Psoas muscle (tissue), 8 donors: Measurements from ENCODE around the gene KNDC1. TPM values are rescaled to one million over a fixed set of nuclear protein-coding genes. Genes with fewer than 3 reads are reported as not detected.

Source experiments
- ATAC-seq, 4 donors: fragments of 200-7000 bp; cut with Tn5 transposase; one replicate each; pipeline ENCODE4 v1.9.1; 2020; ENCODE audit warnings: moderate library complexity in 3 of 4, mild to moderate bottlenecking in 2 of 4
- DNase-seq, 2 donors: peaks; one replicate each; pipeline ENCODE4 v3.0.0-alpha.2; 2020
- H3K27ac ChIP-seq: fragments of 200-600 bp; one replicate; pipeline ENCODE4 v1.8.0; 2022
- H3K27me3 ChIP-seq, 3 donors: fragments of 200-600 bp in 1 of 3; one replicate each; pipeline versions ENCODE4 v1.6.1 to v1.8.0; 2013 to 2022; ENCODE audit warnings: low read length in 2 of 3, mild to moderate bottlenecking in 2 of 3, moderate library complexity in 1 of 3; ENCODE audit not compliant: insufficient read depth in 3 of 3
- H3K36me3 ChIP-seq, 2 donors: fragments of 200-600 bp in 1 of 2; one replicate each; pipeline versions ENCODE4 v1.6.1 to v1.8.0; 2013 to 2022; ENCODE audit warnings: low read depth in 1 of 2, mild to moderate bottlenecking in 1 of 2, moderate library complexity in 1 of 2; ENCODE audit not compliant: insufficient read depth in 1 of 2
- H3K4me1 ChIP-seq: fragments of 200-600 bp; one replicate; pipeline ENCODE4 v1.8.0; 2022
- H3K4me3 ChIP-seq: fragments of 200-600 bp; one replicate; pipeline ENCODE4 v1.8.0; 2022; ENCODE audit warnings: mild to moderate bottlenecking
- H3K9me3 ChIP-seq: fragments of 200-600 bp; one replicate; pipeline ENCODE4 v1.8.0; 2022
- WGBS, 3 donors: extraction: QIAGEN DNeasy Blood & Tissue Kit; methylation state at CpG; one replicate each; pipeline versions ENCODE4 v1.1.6 to v1.1.7; 2013; 5-methylcytosine and 5-hydroxymethylcytosine counted together
- intact Hi-C, 2 donors: fragments of 100-400 bp; cut with DNase I; formaldehyde crosslinking; loops; one replicate each; pipeline versions ENCODE4 v1.11.0 to v1.14.2; 2022
- polyA plus RNA-seq, 3 donors: library from polyadenylated mRNA; stranded (reverse); fragments of 200-250 nt; gene quantifications; one replicate each; pipeline ENCODE4 v1.2.3, GENCODE V29; 2013
- total RNA-seq, 4 donors: library from RNA; stranded (reverse); fragmentation: NEBNext Ultra II Directional in 2 of 4; extraction: Animal tissue kit (Norgen Biotek cat#: 25700) in 2 of 4; gene quantifications; one replicate each; pipeline versions ENCODE4 v1.2.1 to v1.2.4, GENCODE V29; 2021 to 2023
- TF ChIP-seq, protein P1 (sequence below): fragments of 200-600 bp; IDR thresholded peaks from one replicate; pipeline ENCODE4 v1.8.0; 2022; ENCODE audit warnings: antibody characterized with exemption
- donor health status: healthy with polysubstance abuse.
- donor health status: DM: no; HTN: no; CAD: no; lungs with moderate emphysema.
- donor health status: Bipolar disorder and iron deficiency.
- donor health status: healthy.
- donor health status: DM: yes; HTN: yes; CAD: no.
- donor health status: DM: no; HTN: no; CAD: no.
- donor health status: DM: no; HTN: no; CAD: no.
- donor health status: DM: yes; HTN: yes; CAD: no.

Gene KNDC1
- total and polyA plus RNA-seq, 7 donors, result under 0.01 to 0.10 (median 0.01) TPM; not detected in 4

DNA sequence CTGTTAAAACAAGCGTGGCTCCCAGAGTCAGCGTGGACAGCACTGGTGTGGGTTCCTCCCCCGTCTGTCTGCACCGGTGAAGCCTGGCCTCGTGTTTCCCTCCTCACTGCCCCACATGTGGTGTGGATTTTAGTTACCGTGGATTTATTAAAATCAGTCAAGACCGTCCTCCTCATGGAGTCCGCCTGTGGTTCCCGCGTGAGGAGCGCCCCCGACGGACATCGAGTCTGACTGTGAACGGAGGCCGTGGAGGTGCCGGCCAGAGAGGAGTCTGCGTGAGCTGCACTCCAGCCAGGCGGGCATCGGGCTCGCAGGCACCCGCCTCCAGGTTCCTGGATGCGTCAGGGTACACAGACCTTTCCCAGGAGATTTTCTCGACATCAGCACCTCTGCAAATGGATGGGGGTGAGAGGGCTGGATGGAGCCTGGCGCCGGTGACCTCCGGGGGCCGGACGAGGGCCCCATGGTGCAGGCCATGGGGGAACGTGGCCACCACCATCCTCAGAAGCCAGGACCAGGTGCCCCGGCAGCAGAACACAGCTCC lies 43.7 kb downstream of the KNDC1 start:
- no peak for DNase-seq
- no peak for ATAC-seq
- H3K9me3 ChIP-seq, result no peaks in the 10 kb centered on the region
- no peak overlapping the region for H3K27ac ChIP-seq
- H3K36me3 ChIP-seq, result no peaks in the 10 kb centered on the region
- peaks cover 0 to 16% (median 10%) of the 10 kb centered on the region in 3 donors for H3K27me3 ChIP-seq
- TF ChIP-seq, protein P1, sequence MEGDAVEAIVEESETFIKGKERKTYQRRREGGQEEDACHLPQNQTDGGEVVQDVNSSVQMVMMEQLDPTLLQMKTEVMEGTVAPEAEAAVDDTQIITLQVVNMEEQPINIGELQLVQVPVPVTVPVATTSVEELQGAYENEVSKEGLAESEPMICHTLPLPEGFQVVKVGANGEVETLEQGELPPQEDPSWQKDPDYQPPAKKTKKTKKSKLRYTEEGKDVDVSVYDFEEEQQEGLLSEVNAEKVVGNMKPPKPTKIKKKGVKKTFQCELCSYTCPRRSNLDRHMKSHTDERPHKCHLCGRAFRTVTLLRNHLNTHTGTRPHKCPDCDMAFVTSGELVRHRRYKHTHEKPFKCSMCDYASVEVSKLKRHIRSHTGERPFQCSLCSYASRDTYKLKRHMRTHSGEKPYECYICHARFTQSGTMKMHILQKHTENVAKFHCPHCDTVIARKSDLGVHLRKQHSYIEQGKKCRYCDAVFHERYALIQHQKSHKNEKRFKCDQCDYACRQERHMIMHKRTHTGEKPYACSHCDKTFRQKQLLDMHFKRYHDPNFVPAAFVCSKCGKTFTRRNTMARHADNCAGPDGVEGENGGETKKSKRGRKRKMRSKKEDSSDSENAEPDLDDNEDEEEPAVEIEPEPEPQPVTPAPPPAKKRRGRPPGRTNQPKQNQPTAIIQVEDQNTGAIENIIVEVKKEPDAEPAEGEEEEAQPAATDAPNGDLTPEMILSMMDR, result no peak
- H3K4me3 ChIP-seq, result no peak overlapping the region
- intact Hi-C loops, result no loop called here
- no peaks in the 10 kb centered on the region for H3K4me1 ChIP-seq
- 75 to 81% (median 80%) methylated on average over 31 of the region's 31 CpGs for WGBS, 3 donors

DNA sequence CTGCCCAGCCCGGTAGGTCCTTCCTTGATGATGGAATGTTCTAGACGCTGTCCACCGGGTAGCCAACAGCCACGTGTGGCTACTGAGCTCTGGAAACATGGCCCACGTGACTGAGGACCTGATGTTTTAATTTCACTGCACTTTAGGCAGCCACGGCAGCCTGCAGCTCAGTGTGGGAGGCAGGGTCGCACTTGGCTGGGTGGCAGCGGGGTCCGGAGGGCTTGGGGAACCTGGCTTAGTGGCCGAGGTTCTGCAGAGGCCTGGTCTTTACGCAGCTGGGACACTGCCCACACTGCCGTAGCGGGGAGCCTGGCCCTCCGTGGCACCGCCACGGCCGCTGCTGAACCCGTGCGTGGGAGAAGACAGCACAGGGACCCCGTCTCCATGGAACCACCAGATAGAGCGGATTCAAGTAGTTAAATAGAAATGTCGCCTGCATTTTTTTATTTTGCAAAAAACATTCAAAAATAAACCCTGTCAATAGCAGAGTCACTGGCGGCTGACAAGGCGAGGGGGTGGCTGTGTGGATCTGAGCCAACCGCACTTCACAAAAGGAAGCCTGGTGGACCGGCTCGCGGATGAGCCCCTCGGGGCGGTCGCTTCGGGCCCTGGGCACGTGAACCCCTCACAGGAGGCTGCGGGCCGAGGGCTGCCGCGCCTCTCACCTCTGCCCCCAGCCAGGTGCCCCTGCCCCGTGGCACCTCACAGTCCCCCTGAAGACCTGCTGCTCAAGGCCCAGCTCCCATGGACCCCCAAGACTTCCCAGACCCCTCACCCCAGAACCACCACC lies 44.4 kb downstream of the KNDC1 start:
- intact Hi-C loops, result no loop called here
- Histone ChIP-seq H3K9me3 (no peaks in the 10 kb centered on the region), H3K27ac (no peak overlapping the region), H3K36me3 (no peaks in the 10 kb centered on the region), H3K4me1 (no peaks in the 10 kb centered on the region), H3K27me3 (peaks cover 0 to 10% (median 10%) of the 10 kb centered on the region in 3 donors), H3K4me3 (no peak overlapping the region)
- ATAC-seq (no peak), DNase-seq (no peak)
- TF ChIP-seq, protein P1, result no peak
- WGBS, 3 donors, result 88 to 91% (median 90%) methylated on average over 32 to 38 of the region's 38 CpGs

DNA sequence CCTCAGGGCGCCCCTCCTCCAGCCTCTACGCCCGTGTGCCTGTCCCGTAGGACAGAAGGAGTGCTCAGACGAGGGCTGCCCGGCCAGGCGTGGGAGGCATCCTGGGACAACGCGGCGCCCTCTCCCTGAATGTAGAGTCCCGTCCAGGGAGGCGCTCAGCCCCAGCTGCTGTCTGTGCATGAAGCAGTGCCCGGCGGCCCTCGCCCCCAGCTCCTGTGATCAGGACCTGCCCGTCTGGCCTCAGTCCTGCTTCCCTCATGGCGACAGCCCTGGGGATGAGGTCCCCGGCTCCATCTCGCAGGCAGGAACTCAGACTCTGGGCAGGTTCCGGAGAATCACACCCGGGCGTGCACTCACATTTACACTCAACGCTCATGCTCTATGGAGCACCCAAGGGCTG lies 45.1 kb downstream of the KNDC1 start:
- WGBS, 3 donors, result 71 to 80% (median 76%) methylated on average over 22 to 23 of the region's 23 CpGs
- DNase-seq (no peak), ATAC-seq (no peak)
- intact Hi-C loops, result no loop called here
- Histone ChIP-seq H3K4me1 (no peaks in the 10 kb centered on the region), H3K27me3 (peaks cover 0 to 10% (median 3%) of the 10 kb centered on the region in 3 donors), H3K36me3 (no peaks in the 10 kb centered on the region), H3K4me3 (no peak overlapping the region), H3K27ac (no peak overlapping the region), H3K9me3 (no peaks in the 10 kb centered on the region)
- TF ChIP-seq, protein P1, result no peak

DNA sequence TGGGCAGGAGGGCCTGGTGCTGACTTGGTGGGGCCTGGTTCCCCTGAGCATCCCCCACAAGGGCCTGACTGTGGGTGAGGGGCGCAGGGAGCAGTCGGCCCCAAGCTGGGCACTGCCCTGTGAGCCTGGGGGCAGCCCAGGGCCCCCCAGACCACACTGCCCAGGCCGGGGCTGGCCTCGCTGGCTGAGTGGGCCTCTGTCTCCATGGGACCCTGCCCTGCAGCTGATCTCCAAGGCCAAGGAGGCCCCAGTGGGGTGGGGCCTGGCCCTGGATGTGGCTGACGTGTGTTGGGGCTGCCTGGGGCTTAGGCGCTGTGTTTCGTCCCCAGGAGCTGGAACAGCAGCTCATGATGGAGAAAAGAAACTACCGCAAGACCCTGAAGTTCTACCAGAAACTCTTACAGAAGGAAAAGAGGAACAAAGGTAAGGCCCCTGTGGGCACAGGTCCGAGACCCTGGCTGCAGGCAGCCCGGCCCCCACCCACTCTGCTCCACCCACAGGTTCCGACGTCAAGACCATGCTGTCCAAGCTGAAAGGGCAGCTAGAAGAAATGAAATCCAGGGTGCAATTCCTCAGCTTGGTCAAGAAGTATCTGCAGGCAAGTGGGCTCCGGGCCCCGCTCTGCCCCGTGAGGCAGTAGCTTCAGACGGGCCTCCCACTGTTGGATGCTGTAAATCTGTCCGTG lies 46.5 kb downstream of the KNDC1 start:
- no peak overlapping the region for H3K4me3 ChIP-seq
- H3K27ac ChIP-seq, result no peak overlapping the region
- H3K9me3 ChIP-seq, result no peaks in the 10 kb centered on the region
- no peaks in the 10 kb centered on the region for H3K4me1 ChIP-seq
- TF ChIP-seq, protein P1, result no peak
- ATAC-seq (no peak), DNase-seq (no peak)
- no peaks in the 10 kb centered on the region for H3K36me3 ChIP-seq
- peaks cover 0 to 6% (median 0%) of the 10 kb centered on the region in 3 donors for H3K27me3 ChIP-seq
- intact Hi-C loops, result no loop called here
- WGBS, 3 donors, result 61 to 64% (median 62%) methylated on average over 17 of the region's 17 CpGs
